ENCODE data around the gene BSND. TPM values are rescaled to one million over a fixed set of nuclear protein-coding genes. Genes with fewer than 3 reads are reported as not detected.

BSND gene
- total RNA-seq, 2 experiments from 2014 or later, result not detected

GRCh38 chr1:54975356-54976108 is 23.2 kb upstream of the BSND start:
- peaks cover 5% of the 10 kb centered on the region for H3K4me1 Mint-ChIP-seq (ENCODE audit: low read depth)
- no peak overlapping the region for H3K4me3 Mint-ChIP-seq
- POLR2A ChIA-PET, result no interaction called here
- TF ChIP-seq, protein P1, sequence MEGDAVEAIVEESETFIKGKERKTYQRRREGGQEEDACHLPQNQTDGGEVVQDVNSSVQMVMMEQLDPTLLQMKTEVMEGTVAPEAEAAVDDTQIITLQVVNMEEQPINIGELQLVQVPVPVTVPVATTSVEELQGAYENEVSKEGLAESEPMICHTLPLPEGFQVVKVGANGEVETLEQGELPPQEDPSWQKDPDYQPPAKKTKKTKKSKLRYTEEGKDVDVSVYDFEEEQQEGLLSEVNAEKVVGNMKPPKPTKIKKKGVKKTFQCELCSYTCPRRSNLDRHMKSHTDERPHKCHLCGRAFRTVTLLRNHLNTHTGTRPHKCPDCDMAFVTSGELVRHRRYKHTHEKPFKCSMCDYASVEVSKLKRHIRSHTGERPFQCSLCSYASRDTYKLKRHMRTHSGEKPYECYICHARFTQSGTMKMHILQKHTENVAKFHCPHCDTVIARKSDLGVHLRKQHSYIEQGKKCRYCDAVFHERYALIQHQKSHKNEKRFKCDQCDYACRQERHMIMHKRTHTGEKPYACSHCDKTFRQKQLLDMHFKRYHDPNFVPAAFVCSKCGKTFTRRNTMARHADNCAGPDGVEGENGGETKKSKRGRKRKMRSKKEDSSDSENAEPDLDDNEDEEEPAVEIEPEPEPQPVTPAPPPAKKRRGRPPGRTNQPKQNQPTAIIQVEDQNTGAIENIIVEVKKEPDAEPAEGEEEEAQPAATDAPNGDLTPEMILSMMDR (IDR thresholded peaks at IDR 0.05), result no peak
- H3K27ac Mint-ChIP-seq, result no peak overlapping the region
- CTCF ChIA-PET, result no interaction called here
- H3K27me3 Mint-ChIP-seq, result peaks cover 26% of the 10 kb centered on the region
- H3K9me3 Mint-ChIP-seq, result no peaks in the 10 kb centered on the region
- no peak for ATAC-seq
- intact Hi-C loops (cut with micrococcal nuclease), result no loop called here
- no peaks in the 10 kb centered on the region for H3K36me3 Mint-ChIP-seq (ENCODE audit: low read depth)
- DNase-seq, result no peak

GRCh38 chr1:54976747-54977146 is 22.0 kb upstream of the BSND start:
- TF ChIP-seq, protein P1 (IDR thresholded peaks at IDR 0.05), result no peak
- DNase-seq (no peak), ATAC-seq (no peak)
- Mint-ChIP-seq H3K4me1 (ENCODE audit: low read depth) (peaks cover 2% of the 10 kb centered on the region), H3K36me3 (ENCODE audit: low read depth) (no peaks in the 10 kb centered on the region), H3K4me3 (no peak overlapping the region), H3K27ac (no peak overlapping the region), H3K9me3 (no peaks in the 10 kb centered on the region), H3K27me3 (peaks cover 27% of the 10 kb centered on the region)
- CTCF ChIA-PET, result interaction anchor here (2.4 to 2.7 kb wide), 2 partner anchors 27 to 31 kb away, joined by 10 to 12 read pairs; no protein-coding TSS in a partner anchor
- POLR2A ChIA-PET, result no interaction called here
- intact Hi-C loops (cut with micrococcal nuclease), result no loop called here

DNA sequence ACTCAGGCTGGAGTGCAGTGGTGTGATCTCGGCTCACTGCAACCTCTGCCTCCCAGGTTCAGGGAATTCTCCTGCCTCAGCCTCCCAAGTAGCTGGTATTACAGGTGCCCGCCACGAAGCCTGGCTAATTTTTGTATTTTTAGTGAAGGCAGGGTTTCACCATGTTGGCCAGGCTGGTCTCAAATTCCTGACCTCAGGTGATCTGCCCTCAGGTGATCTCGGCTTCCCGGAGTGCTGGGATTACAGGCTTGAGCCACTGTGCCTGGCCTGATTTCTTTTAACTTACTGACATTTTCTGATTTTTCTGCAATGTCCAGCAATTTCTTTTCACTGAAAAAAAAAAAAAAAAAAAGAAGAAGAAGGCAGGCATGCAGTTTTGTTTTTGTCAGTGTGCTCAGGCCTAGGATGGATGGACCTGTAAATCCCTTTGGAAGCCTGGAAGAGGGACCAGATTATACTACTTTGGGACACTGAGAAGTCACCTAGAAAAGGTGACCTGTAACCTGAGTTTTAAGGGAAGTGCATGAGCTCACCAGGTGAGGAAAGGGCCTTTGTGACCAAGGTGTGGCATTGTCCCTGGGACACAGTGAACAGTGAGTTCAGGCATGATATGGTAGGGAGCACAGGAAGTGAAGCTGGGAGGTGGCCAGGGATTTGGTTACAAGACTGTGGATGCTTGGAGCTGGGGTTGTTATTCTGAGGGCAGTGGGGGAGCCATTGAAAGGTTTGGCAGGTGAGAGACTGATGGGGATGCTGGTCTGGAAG is 21.0 kb upstream of the BSND start:
- H3K27me3 Mint-ChIP-seq, result peaks cover 32% of the 10 kb centered on the region
- ATAC-seq (no peak), DNase-seq (no peak)
- TF ChIP-seq, protein P1 (IDR thresholded peaks at IDR 0.05), result no peak
- no peaks in the 10 kb centered on the region for H3K9me3 Mint-ChIP-seq
- POLR2A ChIA-PET, result no interaction called here
- H3K4me3 Mint-ChIP-seq, result no peak overlapping the region
- H3K36me3 Mint-ChIP-seq (ENCODE audit: low read depth), result no peaks in the 10 kb centered on the region
- no peak overlapping the region for H3K27ac Mint-ChIP-seq
- peaks cover 2% of the 10 kb centered on the region for H3K4me1 Mint-ChIP-seq (ENCODE audit: low read depth)
- CTCF ChIA-PET, result interaction anchor here (1.2 to 2.7 kb wide), 3 partner anchors 18 to 32 kb away, joined by 6 to 12 read pairs (median 10); no protein-coding TSS in a partner anchor
- intact Hi-C loops (cut with micrococcal nuclease), result no loop called here

GRCh38 chr1:54978528-54979326 is 20.0 kb upstream of the BSND start:
- peaks cover 28% of the 10 kb centered on the region for H3K27me3 Mint-ChIP-seq
- no peak overlapping the region for H3K4me3 Mint-ChIP-seq
- DNase-seq, result no peak
- intact Hi-C loops (cut with micrococcal nuclease), result no loop called here
- POLR2A ChIA-PET, result interaction anchor here (0.6 kb wide), 1 partner anchor 13 kb away, joined by 3 read pairs; no protein-coding TSS in a partner anchor
- CTCF ChIA-PET, result interaction anchor here (1.2 to 2.7 kb wide), 3 partner anchors 17 to 33 kb away, joined by 6 to 12 read pairs (median 10); no protein-coding TSS in a partner anchor
- TF ChIP-seq, protein P1 (IDR thresholded peaks at IDR 0.05), result no peak
- no peaks in the 10 kb centered on the region for H3K36me3 Mint-ChIP-seq (ENCODE audit: low read depth)
- H3K4me1 Mint-ChIP-seq (ENCODE audit: low read depth), result peaks cover 2% of the 10 kb centered on the region
- no peak overlapping the region for H3K27ac Mint-ChIP-seq
- ATAC-seq, result no peak
- H3K9me3 Mint-ChIP-seq, result no peaks in the 10 kb centered on the region

Measured in activated CD8-positive, alpha-beta T cell treated with anti-CD3 and anti-CD28 coated beads for 36 hours (primary cell).